Measurements from ENCODE around the gene LCE1A. TPM values are rescaled to one million over a fixed set of nuclear protein-coding genes. Genes with fewer than 3 reads are reported as not detected.

Gene LCE1A
- polyA plus RNA-seq, 1 donor from 2014 or later = not detected

- no peaks in the 10 kb centered on the region for H3K36me3 ChIP-seq (ENCODE audit: insufficient read depth, low read length)
- no peak within 1 kb of the TSS for H2AFZ ChIP-seq (ENCODE audit: low read depth, low read length)
- no peak within 1 kb of the TSS for H3K4me2 ChIP-seq (ENCODE audit: low read length)
- no peak for TF ChIP-seq MXI1 (conservative IDR thresholded peaks at IDR 0.05; ENCODE audit: poor library complexity, severe bottlenecking)
- TF ChIP-seq POLR2AphosphoS5 (IDR thresholded peaks at IDR 0.05) = no peak
- TF ChIP-seq CTCF (IDR thresholded peaks at IDR 0.05; ENCODE audit: poor library complexity, severe bottlenecking) = no peak
- TF ChIP-seq REST (IDR thresholded peaks at IDR 0.05; ENCODE audit: borderline replicate concordance) = no peak
- TF ChIP-seq EZH2 (IDR thresholded peaks at IDR 0.05; ENCODE audit: borderline replicate concordance, insufficient read depth, low read length, poor library complexity, severe bottlenecking) = no peak
- no peak for TF ChIP-seq RAD21 (conservative IDR thresholded peaks at IDR 0.05)
- TF ChIP-seq EP300 (conservative IDR thresholded peaks at IDR 0.05; ENCODE audit: poor library complexity, severe bottlenecking) = no peak
- TF ChIP-seq SMC3 (conservative IDR thresholded peaks at IDR 0.05; ENCODE audit: poor library complexity) = no peak
- TF ChIP-seq TAF1 (IDR thresholded peaks at IDR 0.05; ENCODE audit: low read depth) = no peak
- H3K9me3 ChIP-seq (ENCODE audit: low read length) = no peaks in the 10 kb centered on the region
- no peak within 1 kb of the TSS for H3K27ac ChIP-seq (ENCODE audit: low read length)
- H3K27me3 ChIP-seq (ENCODE audit: insufficient read depth, low read depth, low read length) = no peaks in the 10 kb centered on the region
- no peaks in the 10 kb centered on the region for H3K9me2 ChIP-seq (ENCODE audit: insufficient read depth, low read length)
- H4K20me1 ChIP-seq (ENCODE audit: insufficient read depth) = no peaks in the 10 kb centered on the region
- H3F3A ChIP-seq (ENCODE audit: insufficient read depth, low read length, poor library complexity, severe bottlenecking) = no peaks in the 10 kb centered on the region
- H3K9ac ChIP-seq (ENCODE audit: low read length) = no peak within 1 kb of the TSS
- no peak within 1 kb of the TSS for H3K4me3 ChIP-seq (ENCODE audit: low read length)
- H3K79me2 ChIP-seq (replicated peaks; ENCODE audit: insufficient read depth, low read length) = no peaks in the 10 kb centered on the region
Observed at GRCh38 chr1:152811671-152812070, 15.6 kb upstream of the LCE1A start, which contains the start of gene LCE1B. TSS of gene LCE1B (plus strand) at chr1:152811971. CDS start at chr1:152812447, 476 bp downstream.

- no peaks in the 10 kb centered on the region for H4K20me1 ChIP-seq (ENCODE audit: insufficient read depth)
- no peak overlapping the region for H3K9ac ChIP-seq (ENCODE audit: low read length)
- TF ChIP-seq POLR2AphosphoS5 (IDR thresholded peaks at IDR 0.05) (no peak), REST (IDR thresholded peaks at IDR 0.05; ENCODE audit: borderline replicate concordance) (no peak)
- no peaks in the 10 kb centered on the region for H3K27me3 ChIP-seq (ENCODE audit: insufficient read depth, low read depth, low read length)
- no peaks in the 10 kb centered on the region for H3K9me2 ChIP-seq (ENCODE audit: insufficient read depth, low read length)
- H3F3A ChIP-seq (ENCODE audit: insufficient read depth, low read length, poor library complexity, severe bottlenecking) = no peaks in the 10 kb centered on the region
- H3K36me3 ChIP-seq (ENCODE audit: insufficient read depth, low read length) = no peaks in the 10 kb centered on the region
- no peak overlapping the region for H2AFZ ChIP-seq (ENCODE audit: low read depth, low read length)
- H3K4me3 ChIP-seq (ENCODE audit: low read length) = no peak overlapping the region
- H3K79me2 ChIP-seq (replicated peaks; ENCODE audit: insufficient read depth, low read length) = no peaks in the 10 kb centered on the region
- no peak overlapping the region for H3K27ac ChIP-seq (ENCODE audit: low read length)
- H3K9me3 ChIP-seq (ENCODE audit: low read length) = no peaks in the 10 kb centered on the region
- H3K4me2 ChIP-seq (ENCODE audit: low read length) = no peak overlapping the region
Observed at GRCh38 chr1:152817309-152817708, 10.0 kb upstream of the LCE1A start.
